ENCODE results near the gene ANKRD2. TPM values are rescaled to one million over a fixed set of nuclear protein-coding genes. Genes with fewer than 3 reads are reported as not detected.
"Not testable (repeated sequence)": the region's sequence is repeated elsewhere in the genome, so short reads cannot be mapped to it uniquely, and the experiment has no call there.

The ANKRD2 gene
- under 1 TPM in 1 of 2 experiments, not detected in 1; 0.23 TPM for total RNA-seq

GRCh38 chr10:97572214-97572989 lies at the start of gene ANKRD2:
Gene ANKRD2, plus strand, starts transcription at chr10:97572779. Its CDS starts 10 bp downstream, at chr10:97572789.
- DNase-seq (peak; percentile 69), ATAC-seq (ENCODE audit: low read depth) (peak; percentile 81)
- Mint-ChIP-seq H3K27ac (no peak within 1 kb of the TSS), H3K36me3 (no peaks in the 10 kb centered on the region), H3K9me3 (no peaks in the 10 kb centered on the region), H3K27me3 (peaks cover 2% of the 10 kb centered on the region), H3K4me1 (no peaks in the 10 kb centered on the region), H3K4me3 (no peak within 1 kb of the TSS)
- POLR2A ChIA-PET, result no interaction called here

- no peak for ATAC-seq (ENCODE audit: low read depth)
- Mint-ChIP-seq H3K27ac (no peak overlapping the region), H3K4me1 (no peaks in the 10 kb centered on the region), H3K27me3 (peaks cover 5% of the 10 kb centered on the region), H3K4me3 (no peak overlapping the region), H3K36me3 (no peaks in the 10 kb centered on the region), H3K9me3 (no peaks in the 10 kb centered on the region)
- no peak for DNase-seq
- POLR2A ChIA-PET, result no interaction called here
These were observed 49.6 kb upstream of the ANKRD2 start for GRCh38 chr10:97522937-97523336.

GRCh38 chr10:97525086-97525485 lies 47.5 kb upstream of the ANKRD2 start:
- POLR2A ChIA-PET, result no interaction called here
- peaks cover 5% of the 10 kb centered on the region for H3K27me3 Mint-ChIP-seq
- H3K27ac Mint-ChIP-seq, result no peak overlapping the region
- H3K9me3 Mint-ChIP-seq, result no peaks in the 10 kb centered on the region
- DNase-seq (no peak), ATAC-seq (ENCODE audit: low read depth) (no peak)
- H3K4me1 Mint-ChIP-seq, result no peaks in the 10 kb centered on the region
- no peak overlapping the region for H3K4me3 Mint-ChIP-seq
- no peaks in the 10 kb centered on the region for H3K36me3 Mint-ChIP-seq

DNA sequence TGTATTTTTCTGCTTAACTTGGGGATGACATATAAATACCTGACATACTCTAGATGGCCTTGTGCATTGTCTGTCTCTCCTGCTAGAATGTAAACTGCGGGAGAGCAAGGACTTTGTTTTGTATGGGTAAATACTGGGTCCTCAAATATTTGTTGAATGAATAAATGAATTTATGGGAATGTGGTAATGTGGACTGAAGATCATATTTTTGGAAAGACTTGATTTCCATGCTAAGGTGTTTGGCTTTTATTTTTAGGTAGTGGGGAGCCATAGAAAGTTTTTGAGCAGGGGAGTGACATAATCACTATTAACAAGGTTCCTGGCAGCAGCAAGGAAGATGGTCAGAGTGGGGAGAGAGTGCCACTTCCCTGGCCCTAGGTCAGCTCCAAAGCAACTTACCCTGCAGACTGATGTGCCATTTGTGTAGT lies 46.9 kb upstream of the ANKRD2 start:
- Mint-ChIP-seq H3K27ac (no peak overlapping the region), H3K9me3 (no peaks in the 10 kb centered on the region), H3K4me3 (no peak overlapping the region), H3K27me3 (peaks cover under 1% of the 10 kb centered on the region), H3K4me1 (no peaks in the 10 kb centered on the region), H3K36me3 (no peaks in the 10 kb centered on the region)
- no peak for DNase-seq
- ATAC-seq (ENCODE audit: low read depth), result no peak
- POLR2A ChIA-PET, result no interaction called here

GRCh38 chr10:97528876-97529275 lies 43.7 kb upstream of the ANKRD2 start:
- H3K36me3 Mint-ChIP-seq; H3K4me3 Mint-ChIP-seq; H3K27me3 Mint-ChIP-seq; H3K4me1 Mint-ChIP-seq; H3K9me3 Mint-ChIP-seq; H3K27ac Mint-ChIP-seq; DNase-seq; ATAC-seq (ENCODE audit: low read depth); POLR2A ChIA-PET: not testable (repeated sequence)

DNA sequence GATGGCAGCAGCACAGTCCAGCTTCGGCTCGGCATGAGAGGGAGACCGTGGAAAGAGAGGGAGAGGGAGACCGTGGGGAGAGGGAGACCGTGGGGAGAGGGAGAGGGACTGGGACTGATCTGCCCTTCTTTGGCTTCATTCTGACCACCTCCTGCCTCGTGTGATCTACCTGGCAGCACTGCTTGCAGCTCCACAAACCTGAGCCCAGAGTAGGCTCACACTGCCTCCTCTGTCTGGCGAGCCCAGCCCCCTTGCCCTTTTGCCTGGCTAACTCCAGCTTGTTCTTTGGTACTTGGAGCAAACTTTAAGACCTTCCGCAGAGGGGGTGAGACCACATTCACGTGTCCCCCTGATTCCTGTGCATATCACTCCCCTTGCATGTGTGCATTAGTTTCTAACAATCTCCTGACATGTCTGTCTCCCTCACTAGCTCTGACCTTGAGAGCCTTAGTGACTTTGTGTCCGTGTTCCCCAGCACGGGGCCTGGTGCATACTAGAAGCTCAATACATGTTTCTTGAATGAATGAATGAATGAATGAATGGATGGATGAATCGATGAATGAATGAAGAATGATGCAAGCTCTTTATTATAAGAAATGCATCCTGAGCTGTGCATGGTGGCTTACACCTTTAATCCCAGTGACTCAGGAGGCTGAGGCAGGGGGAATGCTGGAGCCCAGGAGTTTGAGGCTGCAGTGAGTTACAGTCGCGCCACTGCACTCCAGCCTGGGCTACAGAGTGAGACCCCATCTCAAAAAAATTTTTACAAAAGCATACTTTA lies 42.7 kb upstream of the ANKRD2 start:
- no peak for ATAC-seq (ENCODE audit: low read depth)
- H3K27ac Mint-ChIP-seq, result no peak overlapping the region
- DNase-seq, result no peak
- no peaks in the 10 kb centered on the region for H3K27me3 Mint-ChIP-seq
- no peaks in the 10 kb centered on the region for H3K4me1 Mint-ChIP-seq
- POLR2A ChIA-PET, result no interaction called here
- no peaks in the 10 kb centered on the region for H3K36me3 Mint-ChIP-seq
- no peaks in the 10 kb centered on the region for H3K9me3 Mint-ChIP-seq
- no peak overlapping the region for H3K4me3 Mint-ChIP-seq

GRCh38 chr10:97531401-97531986 lies 41.1 kb upstream of the ANKRD2 start:
- POLR2A ChIA-PET, result no interaction called here
- Mint-ChIP-seq H3K4me1 (no peaks in the 10 kb centered on the region), H3K27me3 (no peaks in the 10 kb centered on the region), H3K9me3 (no peaks in the 10 kb centered on the region), H3K36me3 (no peaks in the 10 kb centered on the region), H3K4me3 (no peak overlapping the region), H3K27ac (no peak overlapping the region)
- ATAC-seq (ENCODE audit: low read depth) (no peak), DNase-seq (no peak)

DNA sequence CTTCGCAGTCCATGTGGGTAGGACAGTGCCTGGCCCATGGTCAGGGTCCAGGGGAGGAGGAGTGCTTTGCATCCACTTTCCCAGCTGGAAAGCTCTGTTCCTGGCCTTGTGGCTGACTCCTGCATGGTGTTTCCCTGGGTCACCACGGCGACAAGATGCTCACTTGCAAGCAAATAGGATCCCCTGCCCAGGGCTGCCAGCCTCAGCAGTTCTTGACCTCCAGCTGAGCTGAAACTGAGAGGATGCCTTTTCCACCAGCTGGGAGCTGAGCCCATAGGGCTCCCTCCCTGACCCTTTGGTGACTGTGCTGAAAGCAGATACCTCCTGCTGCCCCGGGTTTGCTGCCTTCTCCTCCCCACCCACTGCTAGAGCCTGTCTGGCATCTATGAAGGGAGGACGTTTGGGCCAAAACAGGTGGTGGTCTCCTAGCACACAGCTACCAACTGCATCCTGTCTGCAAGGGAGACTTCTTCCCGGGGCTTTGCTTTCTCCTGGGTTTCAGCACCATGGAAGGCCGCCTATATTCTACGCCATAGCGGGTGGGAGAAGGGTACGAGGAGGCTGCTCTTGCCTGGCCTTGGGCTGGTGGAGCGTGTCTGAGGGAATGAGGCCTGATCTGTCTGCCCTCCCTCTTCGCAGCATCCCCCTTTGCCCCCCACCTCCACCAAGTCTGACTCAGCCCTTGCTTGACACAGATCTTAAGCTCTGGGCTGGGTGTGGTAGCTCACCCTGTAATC lies 39.5 kb upstream of the ANKRD2 start:
- H3K36me3 Mint-ChIP-seq, result no peaks in the 10 kb centered on the region
- DNase-seq (no peak), ATAC-seq (ENCODE audit: low read depth) (no peak)
- H3K4me3 Mint-ChIP-seq, result no peak overlapping the region
- POLR2A ChIA-PET, result no interaction called here
- peaks cover 2% of the 10 kb centered on the region for H3K27me3 Mint-ChIP-seq
- no peak overlapping the region for H3K27ac Mint-ChIP-seq
- H3K9me3 Mint-ChIP-seq, result no peaks in the 10 kb centered on the region
- H3K4me1 Mint-ChIP-seq, result no peaks in the 10 kb centered on the region

DNA sequence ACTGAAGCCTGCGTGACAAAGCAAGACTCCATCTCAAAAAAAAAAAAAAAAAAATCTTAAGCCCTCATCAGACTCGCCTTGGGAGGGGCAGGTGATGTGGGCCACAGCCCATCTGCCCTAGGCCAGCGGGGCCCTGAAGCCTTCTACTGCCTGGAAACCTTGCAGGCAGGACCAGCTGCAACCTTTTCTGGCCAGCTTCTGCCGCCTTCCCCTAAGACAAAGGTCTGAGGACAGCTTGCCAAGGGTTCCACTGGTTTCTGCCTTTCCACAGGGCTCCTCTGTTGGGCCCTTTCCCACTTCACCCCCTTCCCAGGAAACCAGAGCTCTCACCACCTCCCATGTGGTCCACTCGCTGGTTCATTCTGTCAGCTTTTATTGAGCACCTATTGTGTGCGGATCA lies 38.7 kb upstream of the ANKRD2 start:
- Mint-ChIP-seq H3K4me1 (no peaks in the 10 kb centered on the region), H3K9me3 (no peaks in the 10 kb centered on the region), H3K27ac (no peak overlapping the region), H3K27me3 (peaks cover 2% of the 10 kb centered on the region), H3K4me3 (no peak overlapping the region), H3K36me3 (no peaks in the 10 kb centered on the region)
- DNase-seq (no peak), ATAC-seq (ENCODE audit: low read depth) (no peak)
- POLR2A ChIA-PET, result no interaction called here

GRCh38 chr10:97534746-97535367 lies 37.7 kb upstream of the ANKRD2 start:
- peak; percentile 61 for ATAC-seq (ENCODE audit: low read depth)
- Mint-ChIP-seq H3K27me3 (peaks cover 2% of the 10 kb centered on the region), H3K27ac (no peak overlapping the region), H3K4me3 (no peak overlapping the region), H3K9me3 (no peaks in the 10 kb centered on the region), H3K4me1 (no peaks in the 10 kb centered on the region), H3K36me3 (no peaks in the 10 kb centered on the region)
- DNase-seq, result peak; percentile 48
- POLR2A ChIA-PET, result no interaction called here

DNA sequence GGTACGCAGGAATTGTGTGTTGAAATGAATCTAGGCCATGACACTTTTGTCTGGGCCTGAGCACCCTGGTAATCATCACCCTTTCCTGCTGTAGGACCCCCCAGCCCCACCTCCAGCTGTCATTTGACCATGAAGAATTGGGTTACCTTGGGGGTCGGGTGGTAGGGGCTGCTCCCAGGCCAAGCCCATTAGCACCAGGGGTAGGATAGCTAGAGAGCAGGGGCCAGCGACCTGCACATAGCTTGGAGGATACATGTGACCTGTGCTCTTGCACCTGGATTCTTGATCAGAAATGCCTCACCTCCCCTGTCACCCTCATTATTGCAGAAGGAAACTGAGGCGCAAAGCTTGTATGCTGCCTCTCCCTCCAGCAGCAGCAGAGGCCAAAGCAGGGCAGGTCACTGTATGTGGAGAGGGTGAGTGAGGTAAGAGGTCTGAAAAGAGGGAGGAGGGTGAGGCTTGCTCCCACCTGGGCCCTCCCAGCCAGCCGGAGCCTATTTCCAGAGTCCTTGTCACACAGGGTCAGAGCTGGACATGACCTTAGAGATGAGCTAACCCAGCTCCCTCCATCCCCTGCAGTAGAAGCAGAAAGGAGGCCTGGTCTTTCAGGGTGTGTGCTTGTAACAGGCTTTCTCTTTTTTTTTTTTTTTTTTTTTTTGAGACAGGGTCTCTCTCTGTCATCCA lies 35.3 kb upstream of the ANKRD2 start:
- H3K27me3 Mint-ChIP-seq, result peaks cover 2% of the 10 kb centered on the region
- no peak overlapping the region for H3K4me3 Mint-ChIP-seq
- DNase-seq, result no peak
- H3K27ac Mint-ChIP-seq, result no peak overlapping the region
- H3K9me3 Mint-ChIP-seq, result no peaks in the 10 kb centered on the region
- POLR2A ChIA-PET, result interaction anchor here (0.5 kb wide), 1 partner anchor 184 kb away, joined by 3 read pairs; no protein-coding TSS in a partner anchor
- no peak for ATAC-seq (ENCODE audit: low read depth)
- no peaks in the 10 kb centered on the region for H3K36me3 Mint-ChIP-seq
- H3K4me1 Mint-ChIP-seq, result no peaks in the 10 kb centered on the region

DNA sequence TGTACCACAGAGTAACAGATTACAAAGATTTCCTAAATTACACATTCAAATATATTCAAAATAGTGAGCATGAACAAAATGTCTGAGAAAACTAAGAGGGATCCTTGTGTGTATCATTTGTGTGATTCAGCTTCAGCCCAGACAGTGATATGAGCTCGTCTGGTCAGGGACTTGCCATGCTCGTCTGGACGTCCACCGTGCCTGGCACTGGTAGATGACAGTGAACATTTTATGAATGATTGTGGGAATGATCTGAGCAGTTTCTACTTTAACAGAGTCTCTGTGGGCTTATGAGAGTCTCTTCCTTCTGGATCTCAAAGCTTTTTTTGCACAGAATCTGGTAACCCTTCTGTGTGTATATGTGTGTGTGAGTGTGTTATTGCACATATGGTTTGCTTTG lies 34.2 kb upstream of the ANKRD2 start:
- POLR2A ChIA-PET, result no interaction called here
- Mint-ChIP-seq H3K4me1 (peaks cover 6% of the 10 kb centered on the region), H3K4me3 (no peak overlapping the region), H3K9me3 (no peaks in the 10 kb centered on the region), H3K27me3 (peaks cover 2% of the 10 kb centered on the region), H3K36me3 (no peaks in the 10 kb centered on the region), H3K27ac (no peak overlapping the region)
- ATAC-seq (ENCODE audit: low read depth) (no peak), DNase-seq (no peak)
